RWPE1 (cell line): Measurements from ENCODE around the gene C1QTNF6.

ENCODE experiments used
- CTCF ChIA-PET: fragments of 350-600 bp; sonication (Branson Sonifier 250); formaldehyde crosslinking; extraction: SDS; loops from one replicate; lab custom pipeline; 2021; lab: Yijun Ruan, JAX
- POLR2A ChIA-PET: fragments of 400-600 bp; formaldehyde crosslinking; extraction: SDS; loops from one replicate; lab custom pipeline; 2020; ENCODE audit warnings: antibody characterized with exemption; ENCODE audit not compliant: low non-redundant PET; lab: Yijun Ruan, JAX
- DNase-seq: peaks from one replicate; pipeline ENCODE4 v3.0.0; 2012; ENCODE audit warnings: low spot score
- H3K27ac ChIP-seq: fragments of 450-650 bp; 2 replicates; pipeline ENCODE4 v1.5.1; 2017
- TF ChIP-seq, protein P1 (sequence below): fragments of 450-650 bp; conservative IDR thresholded peaks from 2 replicates; pipeline ENCODE4 v1.5.1; 2017; ENCODE audit warnings: low read depth, mild to moderate bottlenecking

C1QTNF6 gene

DNA sequence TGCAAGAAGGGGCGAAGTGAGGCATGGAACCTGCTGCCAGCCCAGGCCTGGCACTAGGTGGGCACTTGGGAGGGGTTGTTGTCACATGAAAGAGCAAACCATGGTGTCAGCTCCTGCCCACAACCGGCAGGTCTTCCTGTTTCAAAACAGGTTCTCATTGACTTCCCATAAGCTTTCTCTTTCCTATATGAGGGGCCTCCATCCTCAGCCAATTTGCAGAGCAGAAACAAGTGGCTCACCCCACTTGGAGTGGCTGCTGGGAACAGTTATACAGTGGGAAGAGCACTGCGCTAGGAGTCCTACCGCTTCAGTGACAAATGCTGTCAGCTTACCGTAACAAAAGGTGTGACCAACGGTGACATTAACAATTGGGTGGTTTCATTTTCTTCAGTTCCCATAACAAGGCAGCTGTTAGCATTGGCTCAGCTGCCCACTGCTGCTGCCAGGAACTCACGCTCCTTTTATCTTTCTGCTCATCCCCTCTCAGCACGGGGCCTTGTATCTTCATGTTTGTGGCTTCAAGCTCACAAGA is 34.5 kb upstream of the C1QTNF6 start:
- no peak for DNase-seq
- TF ChIP-seq, protein P1, sequence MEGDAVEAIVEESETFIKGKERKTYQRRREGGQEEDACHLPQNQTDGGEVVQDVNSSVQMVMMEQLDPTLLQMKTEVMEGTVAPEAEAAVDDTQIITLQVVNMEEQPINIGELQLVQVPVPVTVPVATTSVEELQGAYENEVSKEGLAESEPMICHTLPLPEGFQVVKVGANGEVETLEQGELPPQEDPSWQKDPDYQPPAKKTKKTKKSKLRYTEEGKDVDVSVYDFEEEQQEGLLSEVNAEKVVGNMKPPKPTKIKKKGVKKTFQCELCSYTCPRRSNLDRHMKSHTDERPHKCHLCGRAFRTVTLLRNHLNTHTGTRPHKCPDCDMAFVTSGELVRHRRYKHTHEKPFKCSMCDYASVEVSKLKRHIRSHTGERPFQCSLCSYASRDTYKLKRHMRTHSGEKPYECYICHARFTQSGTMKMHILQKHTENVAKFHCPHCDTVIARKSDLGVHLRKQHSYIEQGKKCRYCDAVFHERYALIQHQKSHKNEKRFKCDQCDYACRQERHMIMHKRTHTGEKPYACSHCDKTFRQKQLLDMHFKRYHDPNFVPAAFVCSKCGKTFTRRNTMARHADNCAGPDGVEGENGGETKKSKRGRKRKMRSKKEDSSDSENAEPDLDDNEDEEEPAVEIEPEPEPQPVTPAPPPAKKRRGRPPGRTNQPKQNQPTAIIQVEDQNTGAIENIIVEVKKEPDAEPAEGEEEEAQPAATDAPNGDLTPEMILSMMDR, result no peak
- ChIA-PET CTCF (no interaction called here), POLR2A (no interaction called here)
- H3K27ac ChIP-seq, result no peak overlapping the region; the same call in 1 of the 2 replicates

DNA sequence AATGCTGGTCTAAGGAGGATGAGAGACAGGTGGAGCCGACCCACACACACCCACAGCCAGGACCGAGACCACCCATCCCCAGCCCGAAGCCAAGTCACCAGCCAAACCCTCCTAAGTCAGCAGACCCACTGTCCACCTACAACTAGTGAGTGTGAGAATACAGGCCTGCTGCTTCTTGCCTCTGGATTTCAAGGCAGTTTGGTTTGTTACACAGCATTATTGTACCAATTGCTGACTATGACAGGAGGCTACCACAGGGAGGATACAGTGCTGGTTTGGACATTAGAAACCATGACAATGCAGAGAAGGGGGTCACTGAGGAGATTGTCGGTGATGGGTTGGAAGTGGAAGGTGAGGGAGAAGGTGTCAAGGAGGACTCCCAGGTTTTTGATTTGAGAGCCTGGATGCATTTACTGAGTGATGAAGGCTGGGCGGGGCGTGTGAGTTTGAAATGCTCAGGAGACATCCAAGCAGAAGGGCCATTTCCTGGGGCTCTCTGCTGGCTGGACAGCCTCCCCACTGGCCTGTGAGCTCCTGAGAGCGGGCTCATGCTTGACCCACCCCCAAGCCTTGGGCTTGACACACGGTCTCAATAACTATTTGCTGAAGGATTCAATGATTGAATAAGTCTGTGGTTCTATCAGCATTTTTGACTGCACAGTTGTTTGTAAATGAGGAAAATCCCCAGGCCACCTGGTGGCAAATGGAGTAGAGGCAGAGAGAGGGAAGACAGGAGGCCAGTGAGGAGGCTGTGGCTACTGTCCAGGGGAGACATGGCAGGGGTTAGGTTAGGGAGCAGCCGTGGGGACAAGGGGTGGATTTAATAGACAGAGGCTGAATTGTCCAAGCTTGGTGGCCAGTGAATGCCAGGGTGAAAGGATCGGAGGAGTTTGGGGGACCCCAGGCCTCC is 33.6 kb upstream of the C1QTNF6 start:
- ChIA-PET CTCF (no interaction called here), POLR2A (no interaction called here)
- DNase-seq, result no peak
- TF ChIP-seq, protein P1, result no peak
- no peak overlapping the region; the same call in 1 of the 2 replicates for H3K27ac ChIP-seq

DNA sequence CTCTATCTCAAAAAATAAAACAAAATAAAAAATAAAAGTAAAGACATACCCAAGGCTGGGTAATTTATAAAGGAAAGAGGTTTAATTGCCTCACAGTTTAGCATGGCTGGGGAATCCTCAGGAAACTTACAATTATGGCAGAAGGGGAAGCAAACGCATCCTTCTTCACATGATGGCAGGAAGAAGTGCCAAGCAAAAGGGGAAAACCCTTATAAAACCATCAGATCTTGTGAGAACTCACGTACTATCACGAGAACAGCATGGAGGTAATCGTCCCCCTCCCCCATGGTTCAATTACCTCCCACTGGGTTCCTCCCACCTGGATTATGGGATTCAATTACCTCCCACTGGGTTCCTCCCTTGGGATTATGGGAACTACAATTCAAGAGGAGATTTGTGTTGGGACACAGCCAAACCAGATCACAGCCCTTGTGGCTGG is 32.5 kb upstream of the C1QTNF6 start:
- TF ChIP-seq, protein P1, result no peak
- H3K27ac ChIP-seq, result no peak overlapping the region
- ChIA-PET POLR2A (no interaction called here), CTCF (no interaction called here)
- DNase-seq, result no peak

DNA sequence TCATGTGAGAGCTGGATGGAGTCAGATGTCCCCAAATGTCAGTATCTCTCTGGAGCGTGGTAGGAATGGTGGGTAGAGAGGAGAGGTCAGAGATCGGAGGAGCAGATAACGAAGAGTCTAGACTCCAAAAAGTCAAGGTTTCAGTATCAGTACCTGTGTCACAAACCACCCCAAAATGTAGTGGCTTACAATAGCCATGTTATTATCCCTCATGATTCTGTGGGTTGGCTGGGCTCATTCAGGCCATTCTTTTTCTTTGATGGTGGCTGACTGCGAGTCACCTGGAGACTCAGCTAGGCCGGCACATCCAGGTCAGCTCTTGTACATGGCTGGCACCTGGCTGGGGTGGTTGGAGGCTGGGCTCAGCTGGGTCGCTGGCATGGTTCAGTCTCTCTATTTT is 31.5 kb upstream of the C1QTNF6 start:
- ChIA-PET CTCF (interaction anchor here (0.5 kb wide), 1 partner anchor 385 kb away, joined by 3 read pairs; no protein-coding TSS in a partner anchor), POLR2A (no interaction called here)
- H3K27ac ChIP-seq, result no peak overlapping the region
- TF ChIP-seq, protein P1, result no peak
- DNase-seq, result no peak

DNA sequence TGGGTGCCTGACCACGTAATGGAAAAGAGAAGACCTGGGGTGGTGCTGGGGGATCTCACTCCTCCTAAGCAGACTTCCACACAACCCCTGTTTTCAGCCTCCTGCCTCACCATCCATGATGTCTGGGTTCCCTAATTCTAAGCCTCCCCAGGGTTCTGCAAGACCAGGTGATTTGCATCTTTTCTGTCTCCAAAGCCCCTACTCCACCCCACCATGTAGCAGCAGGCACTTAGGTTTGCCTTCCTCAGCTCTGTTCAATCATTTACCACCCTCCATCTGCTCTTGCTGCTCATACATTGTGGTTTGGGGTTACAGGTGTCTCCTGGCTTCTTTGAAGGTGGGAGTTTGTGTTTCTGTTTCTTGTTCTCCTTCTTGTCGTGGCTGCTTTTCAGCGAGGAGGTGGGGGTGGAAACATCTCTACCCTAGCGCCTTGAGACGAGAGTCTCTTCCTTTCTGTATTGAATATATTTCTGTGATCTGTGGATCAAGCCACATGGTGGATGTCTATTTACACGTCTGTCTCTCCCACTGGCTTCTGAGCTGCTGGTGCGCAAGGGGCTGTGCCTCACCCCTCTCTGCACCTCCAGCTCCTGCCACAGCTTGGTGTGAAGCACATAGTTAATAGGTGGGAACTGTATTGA is 30.8 kb upstream of the C1QTNF6 start:
- ChIA-PET CTCF (interaction anchor here (0.5 kb wide), 1 partner anchor 386 kb away, joined by 3 read pairs; no protein-coding TSS in a partner anchor), POLR2A (no interaction called here)
- no peak for DNase-seq
- TF ChIP-seq, protein P1, result no peak
- no peak overlapping the region for H3K27ac ChIP-seq

DNA sequence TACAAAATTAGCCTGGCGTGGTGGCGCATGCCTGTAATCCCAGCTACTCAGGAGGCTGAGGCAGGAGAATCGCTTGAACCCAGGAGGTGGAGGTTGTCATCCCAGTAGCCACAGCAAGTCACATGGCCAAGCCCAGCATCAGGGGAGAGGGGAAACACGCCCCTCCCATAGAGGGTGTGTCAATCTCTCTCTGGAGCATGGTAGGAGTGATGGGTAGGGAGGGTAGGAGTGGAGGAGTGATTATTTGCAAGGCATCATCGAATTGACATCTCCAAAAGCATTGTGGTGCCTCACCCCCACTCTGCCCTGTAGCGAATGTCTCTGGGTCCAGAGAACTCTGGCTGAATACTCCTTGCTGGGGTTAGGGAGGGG is 30.3 kb upstream of the C1QTNF6 start:
- POLR2A ChIA-PET, result no interaction called here
- TF ChIP-seq, protein P1, result no peak
- CTCF ChIA-PET, result no interaction called here
- DNase-seq, result no peak
- no peak overlapping the region for H3K27ac ChIP-seq
